Keratinocyte (primary cell): Measurements from ENCODE around the gene GPR139. TPM values are rescaled to one million over a fixed set of nuclear protein-coding genes. Genes with fewer than 3 reads are reported as not detected.

Experiments used
- DNase-seq: peaks from one replicate; pipeline ENCODE4 v3.0.0-alpha.2; 2011; ENCODE audit warnings: low read depth, missing footprints, low spot score
- FAIRE-seq: peaks from 2 replicates; lab custom pipeline; 2011; peaks lifted over from hg19 to GRCh38; lab: Jason Lieb, UNC
- H2AFZ ChIP-seq: 2 replicates; pipeline ENCODE4 v1.6.0; 2012; ENCODE audit warnings: low read length, control low read depth, inconsistent platforms; ENCODE audit not compliant: control insufficient read depth
- H3K27ac ChIP-seq: 2 replicates; pipeline ENCODE4 v1.5.1; 2011; ENCODE audit warnings: low read length; ENCODE audit not compliant: control insufficient read depth, insufficient read depth
- H3K27me3 ChIP-seq: 3 replicates; pipeline ENCODE4 v1.6.0; 2011; ENCODE audit warnings: low read length; ENCODE audit not compliant: control insufficient read depth, insufficient read depth; ENCODE audit errors: extremely low read depth
- H3K36me3 ChIP-seq, 2 experiments: 2 replicates in 1 of 2; 3 replicates in 1 of 2; pipeline ENCODE4 v1.5.1; 2011; ENCODE audit warnings: low read length in 2 of 2, mild to moderate bottlenecking in 1 of 2; ENCODE audit not compliant: control insufficient read depth in 2 of 2, insufficient read depth in 2 of 2; ENCODE audit errors: extremely low read depth in 1 of 2
- H3K4me1 ChIP-seq: 3 replicates; pipeline ENCODE4 v1.5.1; 2011; ENCODE audit warnings: low read length; ENCODE audit not compliant: control insufficient read depth, insufficient read depth; ENCODE audit errors: extremely low read depth
- H3K4me2 ChIP-seq: 3 replicates; pipeline ENCODE4 v1.6.0; 2011; ENCODE audit warnings: low read depth, low read length; ENCODE audit not compliant: control insufficient read depth, insufficient read depth; ENCODE audit errors: extremely low read depth
- H3K4me3 ChIP-seq, 3 experiments: fragments of 200-600 bp in 1 of 3; sonication (generic) in 1 of 3; 2 replicates in 2 of 3; 3 replicates in 1 of 3; pipeline ENCODE4 v1.5.1; 2011 to 2016; ENCODE audit warnings: low read length in 3 of 3, mild to moderate bottlenecking in 3 of 3, control low read depth in 2 of 3, inconsistent platforms in 1 of 3, low read depth in 1 of 3, mixed read lengths in 1 of 3, mixed run types in 1 of 3, moderate library complexity in 1 of 3; ENCODE audit not compliant: control insufficient read depth in 2 of 3, insufficient read depth in 2 of 3; ENCODE audit errors: extremely low read depth in 1 of 3
- H3K79me2 ChIP-seq: 2 replicates; pipeline ENCODE4 v1.6.0; 2012; ENCODE audit warnings: low read length; ENCODE audit not compliant: control insufficient read depth, insufficient read depth
- H3K9ac ChIP-seq: 3 replicates; pipeline ENCODE4 v1.6.0; 2011; ENCODE audit warnings: low read length; ENCODE audit not compliant: control insufficient read depth, insufficient read depth; ENCODE audit errors: extremely low read depth
- H3K9me1 ChIP-seq: 3 replicates; pipeline ENCODE4 v1.6.0; 2011; ENCODE audit warnings: low read length; ENCODE audit not compliant: control insufficient read depth, insufficient read depth; ENCODE audit errors: extremely low read depth
- H3K9me3 ChIP-seq: 2 replicates; pipeline ENCODE4 v1.5.1; 2012; ENCODE audit warnings: low read depth, low read length; ENCODE audit not compliant: control insufficient read depth
- H4K20me1 ChIP-seq: 3 replicates; pipeline ENCODE4 v1.6.0; 2011; ENCODE audit warnings: low read length; ENCODE audit not compliant: control insufficient read depth, insufficient read depth; ENCODE audit errors: extremely low read depth
- EZH2 ChIP-seq: IDR thresholded peaks from one replicate; pipeline ENCODE4 v1.6.1; 2012; ENCODE audit warnings: inconsistent platforms, mild to moderate bottlenecking, low read length, moderate library complexity
- dilution Hi-C: fragments of 300-500 bp; cut with MboI; formaldehyde crosslinking; loops from one replicate; pipeline ENCODE4 v1.7.0; 2020; ENCODE audit warnings: low sequenced_read_pairs; ENCODE audit not compliant: extremely low pct_ligation_motif_present
- polyA plus RNA-seq, 5 experiments: library from polyadenylated mRNA; depleted of rRNA in 3 of 5; stranded (reverse) in 3 of 5; stranded (forward) in 1 of 5; unstranded in 1 of 5; fragments of >200 nt; gene quantifications; 1 replicate in 1 of 5; 2 replicates in 3 of 5; 3 replicates in 1 of 5; pipeline versions ENCODE4 v1.2.1 to v1.2.3, GENCODE V29; 2011 to 2012; ENCODE audit warnings: missing spikeins in 2 of 5, low read depth in 1 of 5, low replicate concordance in 1 of 5
- TF ChIP-seq, protein P1 (sequence below), 3 experiments: IDR thresholded peaks in 1 of 3; conservative IDR thresholded peaks in 1 of 3; optimal IDR thresholded peaks in 1 of 3; 2 replicates in 2 of 3; 3 replicates in 1 of 3; pipeline versions ENCODE3 to v1.5.1; 2011; ENCODE audit warnings: low read length in 3 of 3, mild to moderate bottlenecking in 3 of 3, moderate library complexity in 2 of 3, control low read depth in 1 of 3, inconsistent platforms in 1 of 3; ENCODE audit not compliant: insufficient read depth in 2 of 3; ENCODE audit errors: extremely low read depth in 1 of 3

GPR139 gene
- polyA plus RNA-seq, 1 donor (not counting 4 experiments of a cell fraction or from before 2014, with no cell fraction given): not detected

DNA sequence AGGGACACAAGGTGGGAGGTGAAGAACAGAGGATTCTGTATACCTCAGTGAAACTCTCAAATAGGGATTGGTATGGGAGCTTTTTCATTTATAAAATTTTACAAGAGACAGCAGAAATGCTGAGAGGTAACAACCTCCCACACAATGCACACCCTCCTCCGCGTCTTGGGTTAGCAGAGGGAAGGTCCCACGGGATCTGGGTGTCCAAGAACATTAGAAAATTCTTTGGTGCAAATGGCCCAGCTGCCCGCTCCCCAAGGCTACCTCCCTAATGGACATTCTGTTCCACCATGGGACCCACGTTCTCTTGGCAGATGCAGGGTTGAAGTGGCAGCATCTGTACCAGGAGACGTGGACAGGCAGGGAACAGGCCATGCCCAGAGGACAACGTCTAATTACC is 22.5 kb downstream of the GPR139 start:
- dilution Hi-C loops: no loop called here
- Histone ChIP-seq H2AFZ (no peak overlapping the region), H3K9me3 (no peaks in the 10 kb centered on the region), H3K4me2 (no peak overlapping the region), H3K9ac (no peak overlapping the region), H4K20me1 (no peaks in the 10 kb centered on the region), H3K9me1 (no peaks in the 10 kb centered on the region), H3K4me3 (no peak overlapping the region), H3K27me3 (no peaks in the 10 kb centered on the region), H3K27ac (no peak overlapping the region), H3K4me1 (no peaks in the 10 kb centered on the region), H3K79me2 (no peaks in the 10 kb centered on the region), H3K36me3 (no peaks in the 10 kb centered on the region)
- TF ChIP-seq EZH2: no peak
- TF ChIP-seq, protein P1, sequence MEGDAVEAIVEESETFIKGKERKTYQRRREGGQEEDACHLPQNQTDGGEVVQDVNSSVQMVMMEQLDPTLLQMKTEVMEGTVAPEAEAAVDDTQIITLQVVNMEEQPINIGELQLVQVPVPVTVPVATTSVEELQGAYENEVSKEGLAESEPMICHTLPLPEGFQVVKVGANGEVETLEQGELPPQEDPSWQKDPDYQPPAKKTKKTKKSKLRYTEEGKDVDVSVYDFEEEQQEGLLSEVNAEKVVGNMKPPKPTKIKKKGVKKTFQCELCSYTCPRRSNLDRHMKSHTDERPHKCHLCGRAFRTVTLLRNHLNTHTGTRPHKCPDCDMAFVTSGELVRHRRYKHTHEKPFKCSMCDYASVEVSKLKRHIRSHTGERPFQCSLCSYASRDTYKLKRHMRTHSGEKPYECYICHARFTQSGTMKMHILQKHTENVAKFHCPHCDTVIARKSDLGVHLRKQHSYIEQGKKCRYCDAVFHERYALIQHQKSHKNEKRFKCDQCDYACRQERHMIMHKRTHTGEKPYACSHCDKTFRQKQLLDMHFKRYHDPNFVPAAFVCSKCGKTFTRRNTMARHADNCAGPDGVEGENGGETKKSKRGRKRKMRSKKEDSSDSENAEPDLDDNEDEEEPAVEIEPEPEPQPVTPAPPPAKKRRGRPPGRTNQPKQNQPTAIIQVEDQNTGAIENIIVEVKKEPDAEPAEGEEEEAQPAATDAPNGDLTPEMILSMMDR (optimal IDR thresholded peaks at IDR 0.05 in 1 of 3, IDR thresholded peaks at IDR 0.05 in 1 of 3, conservative IDR thresholded peaks at IDR 0.05 in 1 of 3; ENCODE audit: extremely low read depth in 1 of 3, insufficient read depth in 2 of 3, low read length in 3 of 3): no peak
- FAIRE-seq (no peak), DNase-seq (no peak)

DNA sequence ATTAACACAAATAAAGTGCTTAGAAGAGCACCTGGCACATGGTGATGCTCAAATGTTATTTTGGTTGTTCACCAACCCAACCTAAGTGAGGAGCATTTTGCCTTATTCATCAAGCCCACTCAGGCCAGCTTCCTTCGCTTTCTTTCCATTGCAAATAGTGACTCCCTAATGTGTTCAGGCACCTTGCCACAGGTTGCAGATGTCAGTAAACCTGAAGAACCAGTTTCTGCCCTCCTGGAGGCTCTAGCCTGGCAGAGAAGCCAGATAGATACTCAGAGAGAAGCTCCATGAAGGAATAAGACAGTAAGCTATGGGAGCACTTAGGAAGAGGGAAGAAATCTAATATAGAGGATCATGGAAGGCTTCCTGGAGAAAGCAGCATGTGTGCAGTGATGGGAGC is 23.9 kb downstream of the GPR139 start:
- no peaks in the 10 kb centered on the region for H3K4me1 ChIP-seq
- no peak overlapping the region for H3K9ac ChIP-seq
- no peak overlapping the region for H3K4me3 ChIP-seq
- H2AFZ ChIP-seq: no peak overlapping the region
- H3K79me2 ChIP-seq: no peaks in the 10 kb centered on the region
- no peaks in the 10 kb centered on the region for H3K27me3 ChIP-seq
- DNase-seq (no peak), FAIRE-seq (no peak)
- no peak overlapping the region for H3K4me2 ChIP-seq
- H3K27ac ChIP-seq: no peak overlapping the region
- no peaks in the 10 kb centered on the region for H3K9me3 ChIP-seq
- H3K36me3 ChIP-seq: no peaks in the 10 kb centered on the region
- dilution Hi-C loops: no loop called here
- H3K9me1 ChIP-seq: no peaks in the 10 kb centered on the region
- H4K20me1 ChIP-seq: no peaks in the 10 kb centered on the region
- TF ChIP-seq EZH2: no peak
- TF ChIP-seq, protein P1 (optimal IDR thresholded peaks at IDR 0.05 in 1 of 3, IDR thresholded peaks at IDR 0.05 in 1 of 3, conservative IDR thresholded peaks at IDR 0.05 in 1 of 3; ENCODE audit: extremely low read depth in 1 of 3, insufficient read depth in 2 of 3, low read length in 3 of 3): no peak
